ENCODE results near the gene CAPN3. TPM values are rescaled to one million over a fixed set of nuclear protein-coding genes. Genes with fewer than 3 reads are reported as not detected.
"Not testable (repeated sequence)": the region's sequence is repeated elsewhere in the genome, so short reads cannot be mapped to it uniquely, and the experiment has no call there.

The CAPN3 gene
- total and polyA plus RNA-seq, 5 experiments from 2014 or later = 0.46 to 24.2 (median 4.7) TPM

DNA sequence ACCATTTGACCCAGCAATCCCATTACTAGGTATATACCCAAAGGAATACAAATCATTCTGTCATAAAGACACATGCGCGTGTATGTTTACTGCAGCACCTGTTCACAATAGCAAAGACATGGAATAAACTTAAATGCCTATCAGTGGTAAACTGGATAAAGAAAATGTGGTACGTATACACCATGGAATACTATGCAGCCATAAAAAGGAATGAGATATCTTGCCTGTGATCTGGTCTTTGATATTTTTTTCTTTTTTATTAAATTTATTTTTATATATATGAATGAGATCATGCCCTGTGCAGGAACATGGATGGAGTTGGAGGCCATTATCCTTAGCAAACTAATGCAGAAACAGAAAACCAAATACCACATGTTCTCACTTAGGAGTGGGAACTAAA, 22.2 kb upstream of the CAPN3 start:
- peak overlapping the region in 2 of 10 donors; percentile 20 to 80 for H3K27ac Mint-ChIP-seq
- ATAC-seq, H3K4me1 Mint-ChIP-seq, H3K4me3 Mint-ChIP-seq, DNase-seq, H3K27me3 Mint-ChIP-seq, POLR2A ChIA-PET: not testable (repeated sequence)
- peaks cover 3 to 25% (median 15%) of the 10 kb centered on the region in 9 donors for H3K9me3 Mint-ChIP-seq
- peaks cover 18 to 40% (median 31%) of the 10 kb centered on the region in 3 donors for H3K36me3 Mint-ChIP-seq

DNA sequence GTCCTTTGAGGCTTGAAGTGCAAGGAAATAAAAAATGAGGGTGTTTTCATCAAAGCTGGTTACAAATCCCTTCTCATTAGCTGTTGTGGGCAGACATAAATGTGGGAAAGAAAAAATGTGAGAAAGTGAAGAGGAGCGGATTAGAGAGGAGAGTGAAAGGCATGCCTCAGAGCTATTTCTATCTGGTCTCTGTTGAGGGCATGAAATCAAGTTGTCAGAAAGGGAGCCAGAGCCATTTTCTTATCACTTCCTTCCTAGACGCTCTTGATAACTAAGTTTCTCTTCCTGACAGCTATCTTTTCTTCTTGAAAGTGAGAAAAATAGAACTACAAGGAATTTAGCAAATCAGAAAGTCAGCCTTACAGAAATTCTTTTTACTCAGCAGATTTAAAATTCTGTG, 20.8 kb upstream of the CAPN3 start:
- POLR2A ChIA-PET = interaction anchor here (0.6 kb wide), 1 partner anchor 35 kb away, joined by 4 read pairs; no protein-coding TSS in a partner anchor
- ATAC-seq (no peak), DNase-seq (no peak)
- Mint-ChIP-seq H3K36me3 (peaks cover 26 to 43% (median 39%) of the 10 kb centered on the region in 3 donors), H3K27ac (peak overlapping the region in 3 of 10 donors; percentile 44 to 65 (median 46)), H3K4me3 (no peak overlapping the region), H3K9me3 (peaks cover 0 to 23% (median 15%) of the 10 kb centered on the region in 9 donors), H3K4me1 (peaks cover 0 to 2% (median 0%) of the 10 kb centered on the region in 4 donors), H3K27me3 (no peaks in the 10 kb centered on the region)

- POLR2A ChIA-PET = no interaction called here
- no peak for DNase-seq
- Mint-ChIP-seq H3K27me3 (no peaks in the 10 kb centered on the region), H3K4me3 (no peak overlapping the region), H3K27ac (peak overlapping the region in 2 of 10 donors; percentile 28 to 40), H3K9me3 (no peaks in the 10 kb centered on the region), H3K36me3 (peaks cover 17 to 70% (median 18%) of the 10 kb centered on the region in 3 donors), H3K4me1 (no peaks in the 10 kb centered on the region)
- ATAC-seq = no peak
Observed at GRCh38 chr15:42343596-42344232, 15.6 kb upstream of the CAPN3 start.

GRCh38 chr15:42344763-42345162, 14.5 kb upstream of the CAPN3 start:
- H3K4me3 Mint-ChIP-seq = no peak overlapping the region
- H3K4me1 Mint-ChIP-seq = no peaks in the 10 kb centered on the region
- H3K27me3 Mint-ChIP-seq = no peaks in the 10 kb centered on the region
- DNase-seq = no peak
- ATAC-seq = no peak
- peaks cover 18 to 76% (median 22%) of the 10 kb centered on the region in 3 donors for H3K36me3 Mint-ChIP-seq
- POLR2A ChIA-PET = no interaction called here
- H3K27ac Mint-ChIP-seq = no peak overlapping the region
- no peaks in the 10 kb centered on the region for H3K9me3 Mint-ChIP-seq

DNA sequence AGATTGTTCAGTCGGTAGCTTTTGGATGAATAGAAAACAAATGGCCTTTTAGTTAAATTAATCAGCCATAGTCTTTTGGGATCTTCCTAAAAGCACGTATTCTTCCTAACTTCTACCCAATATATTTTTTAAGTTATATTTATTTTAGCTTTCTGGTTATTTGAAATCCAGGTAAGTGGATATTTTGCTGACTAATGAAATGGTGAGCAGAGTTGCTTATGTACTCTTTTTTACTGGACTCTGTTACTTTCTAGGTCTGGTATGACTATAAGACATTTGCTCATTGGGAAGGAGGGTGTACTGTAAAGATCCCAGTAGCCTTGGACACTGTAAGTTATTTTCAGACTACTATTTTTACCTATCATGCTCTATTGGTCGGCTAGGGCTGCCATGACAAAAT, 13.8 kb upstream of the CAPN3 start:
- no peaks in the 10 kb centered on the region for H3K9me3 Mint-ChIP-seq
- no peak for DNase-seq
- no peak for ATAC-seq
- H3K36me3 Mint-ChIP-seq = peaks cover 18 to 79% (median 26%) of the 10 kb centered on the region in 3 donors
- no peaks in the 10 kb centered on the region for H3K4me1 Mint-ChIP-seq
- H3K27me3 Mint-ChIP-seq = no peaks in the 10 kb centered on the region
- no peak overlapping the region for H3K27ac Mint-ChIP-seq
- H3K4me3 Mint-ChIP-seq = no peak overlapping the region
- POLR2A ChIA-PET = no interaction called here

DNA sequence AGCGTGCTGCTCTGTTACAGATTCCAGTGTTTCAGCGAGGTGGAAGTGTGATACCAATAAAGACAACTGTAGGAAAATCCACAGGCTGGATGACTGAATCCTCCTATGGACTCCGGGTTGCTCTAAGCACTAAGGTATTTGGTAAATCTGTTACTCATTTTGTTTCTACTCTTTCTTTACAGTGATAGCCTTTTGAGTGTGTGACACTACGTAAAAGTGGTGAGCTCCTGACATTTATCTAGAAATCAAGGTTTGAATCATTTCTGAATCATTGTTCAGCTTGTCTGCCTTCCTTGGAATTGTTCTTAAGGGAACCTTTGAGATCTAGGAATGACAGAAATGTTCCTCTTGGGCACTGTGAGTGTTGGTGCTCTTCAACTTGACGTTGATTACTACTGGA, 11.2 kb upstream of the CAPN3 start:
- DNase-seq (no peak), ATAC-seq (no peak)
- POLR2A ChIA-PET = no interaction called here
- Mint-ChIP-seq H3K27me3 (no peaks in the 10 kb centered on the region), H3K4me3 (no peak overlapping the region), H3K36me3 (peaks cover 20 to 87% (median 43%) of the 10 kb centered on the region in 3 donors), H3K4me1 (no peaks in the 10 kb centered on the region), H3K27ac (no peak overlapping the region), H3K9me3 (no peaks in the 10 kb centered on the region)

- H3K27me3 Mint-ChIP-seq = no peaks in the 10 kb centered on the region
- no peak overlapping the region for H3K27ac Mint-ChIP-seq
- H3K9me3 Mint-ChIP-seq = no peaks in the 10 kb centered on the region
- H3K4me3 Mint-ChIP-seq = no peak overlapping the region
- no peaks in the 10 kb centered on the region for H3K4me1 Mint-ChIP-seq
- H3K36me3 Mint-ChIP-seq = peaks cover 16 to 86% (median 44%) of the 10 kb centered on the region in 3 donors
- ATAC-seq = no peak
- POLR2A ChIA-PET = interaction anchor here (0.6 kb wide), 1 partner anchor 129 kb away, joined by 5 read pairs; no protein-coding TSS in a partner anchor
- no peak for DNase-seq
Observed at GRCh38 chr15:42349186-42349585, 10.1 kb upstream of the CAPN3 start.

- Mint-ChIP-seq H3K36me3 (peaks cover 5 to 70% (median 41%) of the 10 kb centered on the region in 3 donors), H3K27ac (no peak overlapping the region), H3K4me3 (no peak overlapping the region), H3K27me3 (no peaks in the 10 kb centered on the region), H3K4me1 (no peaks in the 10 kb centered on the region), H3K9me3 (no peaks in the 10 kb centered on the region)
- POLR2A ChIA-PET = no interaction called here
- no peak for DNase-seq
- no peak for ATAC-seq
Observed at GRCh38 chr15:42352401-42352800, 6.9 kb upstream of the CAPN3 start.

DNA sequence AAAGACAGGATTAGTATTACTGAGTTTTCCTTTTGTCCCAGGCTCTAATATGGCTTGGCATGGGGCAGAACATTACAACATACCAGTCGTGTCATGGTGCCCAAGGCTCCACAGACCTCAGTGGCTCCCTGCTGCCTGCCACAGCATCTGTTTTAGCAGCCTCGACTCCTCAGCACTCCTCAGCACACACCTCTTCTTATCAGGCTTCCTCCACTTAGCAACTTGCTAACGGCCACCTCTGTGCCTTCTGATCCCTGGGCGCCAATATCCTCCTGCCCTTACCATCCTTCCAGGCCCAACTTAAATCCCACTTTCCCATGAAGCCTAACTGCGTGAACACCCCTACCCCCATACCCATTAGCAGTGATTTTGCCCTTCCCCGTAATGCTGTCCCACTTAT, 6.2 kb upstream of the CAPN3 start:
- Mint-ChIP-seq H3K4me1 (no peaks in the 10 kb centered on the region), H3K27me3 (no peaks in the 10 kb centered on the region), H3K36me3 (peaks cover 5 to 67% (median 41%) of the 10 kb centered on the region in 3 donors), H3K9me3 (no peaks in the 10 kb centered on the region), H3K27ac (no peak overlapping the region), H3K4me3 (no peak overlapping the region)
- no peak for DNase-seq
- no peak for ATAC-seq
- POLR2A ChIA-PET = no interaction called here

DNA sequence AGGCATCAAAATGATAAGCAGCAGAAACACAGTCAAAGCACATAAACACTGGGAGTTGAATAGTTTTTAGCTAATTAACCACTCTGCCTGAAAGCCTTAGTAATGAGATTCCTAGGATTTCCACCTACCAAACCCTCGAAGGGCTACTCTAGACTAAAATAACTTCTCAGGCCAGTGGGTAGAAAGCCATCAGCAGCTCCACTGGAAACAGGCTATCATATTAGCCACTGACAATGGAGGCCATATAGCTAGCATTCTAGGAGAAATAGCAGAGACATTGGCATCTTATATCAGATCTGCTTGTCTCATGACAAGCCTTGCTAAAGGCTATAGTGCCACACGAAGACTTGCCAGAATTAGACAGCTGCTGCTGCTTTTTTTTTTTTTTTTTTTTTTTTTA, 4.5 kb upstream of the CAPN3 start:
- Mint-ChIP-seq H3K27ac (no peak overlapping the region), H3K27me3 (no peaks in the 10 kb centered on the region), H3K4me3 (no peak overlapping the region), H3K4me1 (peaks cover 0 to 2% (median 0%) of the 10 kb centered on the region in 4 donors), H3K36me3 (peaks cover 5 to 66% (median 39%) of the 10 kb centered on the region in 3 donors), H3K9me3 (no peaks in the 10 kb centered on the region)
- POLR2A ChIA-PET = no interaction called here
- ATAC-seq (no peak), DNase-seq (no peak)

DNA sequence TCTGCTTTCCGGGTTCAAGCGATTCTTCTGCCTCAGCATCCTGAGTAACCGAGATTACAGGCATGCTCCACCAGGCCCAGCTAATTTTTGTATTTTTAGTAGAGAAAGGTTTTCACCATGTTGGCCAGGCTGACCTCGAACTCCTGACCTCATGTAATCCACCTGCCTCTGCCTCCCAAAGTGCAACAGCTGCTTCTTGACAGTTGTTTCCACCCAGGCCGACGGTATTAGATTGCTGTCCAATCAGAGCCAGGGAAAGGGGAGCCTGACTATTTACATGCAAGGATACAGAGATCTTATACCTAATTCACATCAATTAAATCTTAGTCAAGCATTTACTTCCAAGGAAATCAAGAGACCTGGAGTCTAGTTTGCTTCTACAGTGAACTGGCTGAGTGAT, 4.0 kb upstream of the CAPN3 start:
- Mint-ChIP-seq H3K4me1 (peaks cover 0 to 2% (median 0%) of the 10 kb centered on the region in 4 donors), H3K27ac (no peak overlapping the region), H3K27me3 (no peaks in the 10 kb centered on the region), H3K4me3 (no peak overlapping the region), H3K9me3 (no peaks in the 10 kb centered on the region), H3K36me3 (peaks cover 5 to 64% (median 35%) of the 10 kb centered on the region in 3 donors)
- no peak for DNase-seq
- no peak for ATAC-seq
- POLR2A ChIA-PET = no interaction called here

DNA sequence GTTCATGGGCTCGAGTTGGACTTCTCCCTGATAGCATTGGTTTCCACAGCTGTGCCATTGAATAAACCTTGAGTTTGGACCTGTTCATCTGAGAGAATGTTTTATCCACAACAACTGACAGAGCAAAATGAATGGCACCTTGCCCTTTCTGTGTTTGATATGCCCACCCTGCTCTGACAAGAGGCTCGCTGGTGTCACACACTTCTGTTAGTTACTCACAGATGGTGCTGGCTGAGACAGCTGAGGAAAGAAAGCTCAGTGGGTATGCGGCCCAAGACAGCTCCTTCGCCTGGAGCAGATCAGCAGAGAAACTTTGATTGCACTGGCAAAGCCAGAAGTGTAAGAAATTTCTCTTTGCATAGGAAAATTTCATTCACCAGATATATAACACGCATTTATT, 2.5 kb upstream of the CAPN3 start:
- POLR2A ChIA-PET = no interaction called here
- peaks cover 5 to 52% (median 23%) of the 10 kb centered on the region in 3 donors for H3K36me3 Mint-ChIP-seq
- no peak for ATAC-seq

GRCh38 chr15:42358141-42358540, 1.2 kb upstream of the CAPN3 start:
- no peak overlapping the region for H3K4me3 Mint-ChIP-seq
- peaks cover 0 to 42% (median 15%) of the 10 kb centered on the region in 3 donors for H3K36me3 Mint-ChIP-seq
- DNase-seq (no peak), ATAC-seq (no peak)
- peaks cover 0 to 5% (median under 1%) of the 10 kb centered on the region in 4 donors for H3K4me1 Mint-ChIP-seq
- POLR2A ChIA-PET = no interaction called here
- peak overlapping the region in 1 of 10 donors; percentile 27 for H3K27ac Mint-ChIP-seq
- H3K9me3 Mint-ChIP-seq = no peaks in the 10 kb centered on the region
- H3K27me3 Mint-ChIP-seq = no peaks in the 10 kb centered on the region

More for the DNA sequence above, 2.5 kb upstream of the CAPN3 start:
- no peak for DNase-seq
- peaks cover 0 to 4% (median under 1%) of the 10 kb centered on the region in 4 donors for H3K4me1 Mint-ChIP-seq
- no peaks in the 10 kb centered on the region for H3K27me3 Mint-ChIP-seq
- H3K27ac Mint-ChIP-seq = no peak overlapping the region
- H3K4me3 Mint-ChIP-seq = no peak overlapping the region
- H3K9me3 Mint-ChIP-seq = no peaks in the 10 kb centered on the region

DNA sequence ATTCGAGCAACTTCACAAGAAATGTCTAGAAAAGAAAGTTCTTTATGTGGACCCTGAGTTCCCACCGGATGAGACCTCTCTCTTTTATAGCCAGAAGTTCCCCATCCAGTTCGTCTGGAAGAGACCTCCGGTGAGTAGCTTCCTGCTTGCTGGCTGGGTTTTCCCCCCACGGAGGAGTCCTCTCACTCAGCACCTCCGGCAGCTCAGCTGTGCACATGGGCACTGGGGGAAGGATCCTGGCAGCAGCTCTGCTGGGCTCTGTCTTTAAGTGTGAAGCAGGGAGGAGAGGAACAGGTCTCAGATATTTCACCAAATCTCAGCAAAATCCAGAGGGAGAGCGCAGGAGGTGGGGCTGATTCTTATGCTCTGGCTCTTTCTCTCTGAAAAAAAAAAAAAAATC, 684 bp downstream of the CAPN3 start:
- POLR2A ChIA-PET = no interaction called here

More for the DNA sequence above, 684 bp downstream of the CAPN3 start:
- H3K36me3 Mint-ChIP-seq = peaks cover 0 to 30% (median 5%) of the 10 kb centered on the region in 3 donors
- H3K27ac Mint-ChIP-seq = no peak overlapping the region
- H3K4me3 Mint-ChIP-seq = no peak overlapping the region
- ATAC-seq (no peak), DNase-seq (no peak)
- H3K27me3 Mint-ChIP-seq = no peaks in the 10 kb centered on the region
- no peaks in the 10 kb centered on the region for H3K9me3 Mint-ChIP-seq
- peaks cover 0 to 5% (median under 1%) of the 10 kb centered on the region in 4 donors for H3K4me1 Mint-ChIP-seq
